ENCODE results near the gene KCND1.
A peak's percentile ranks its signal among the peaks of the same experiment; 100 is the strongest.

The KCND1 gene

GRCh38 chrX:48974574-48974973, 2.9 kb upstream of the KCND1 start:
- DNase-seq (ENCODE audit: low spot score): no peak

GRCh38 chrX:48974033-48974432, 2.4 kb upstream of the KCND1 start:
- no peak for DNase-seq (ENCODE audit: low spot score)

GRCh38 chrX:48972220-48973164, 848 bp upstream of the KCND1 start:
- DNase-seq (ENCODE audit: low spot score): peak; percentile 53

GRCh38 chrX:48969471-48969870, 2.2 kb downstream of the KCND1 start:
- no peak for DNase-seq (ENCODE audit: low spot score)

- no peak for DNase-seq (ENCODE audit: low spot score)
Measured at GRCh38 chrX:48968377-48968776, 3.3 kb downstream of the KCND1 start.

GRCh38 chrX:48966796-48967579, 4.7 kb downstream of the KCND1 start:
- DNase-seq (ENCODE audit: low spot score): no peak

GRCh38 chrX:48965959-48966358, 5.7 kb downstream of the KCND1 start:
- no peak for DNase-seq (ENCODE audit: low spot score)

- peak; percentile 54 for DNase-seq (ENCODE audit: low spot score)
Measured at GRCh38 chrX:48961585-48962091, 10.0 kb downstream of the KCND1 start.

GRCh38 chrX:48960291-48960690, 11.4 kb downstream of the KCND1 start:
- DNase-seq (ENCODE audit: low spot score): no peak

- DNase-seq (ENCODE audit: low spot score): no peak
Measured at GRCh38 chrX:48958635-48959094, 13.0 kb downstream of the KCND1 start.

GRCh38 chrX:48957827-48958634, 13.6 kb downstream of the KCND1 start:
- DNase-seq (ENCODE audit: low spot score): peak; percentile 93

GRCh38 chrX:48957477-48957826, 14.2 kb downstream of the KCND1 start, which contains the start of gene OTUD5:
Gene OTUD5, minus strand, starts transcription at chrX:48957607. Its CDS starts 37 bp downstream, at chrX:48957570.
- DNase-seq (ENCODE audit: low spot score): peak; percentile 76

- DNase-seq (ENCODE audit: low spot score): peak; percentile 49
Measured at GRCh38 chrX:48956728-48957414, 14.8 kb downstream of the KCND1 start.

GRCh38 chrX:48948589-48948988, 23.1 kb downstream of the KCND1 start:
- DNase-seq (ENCODE audit: low spot score): no peak

GRCh38 chrX:48945517-48946348, 25.9 kb downstream of the KCND1 start:
- DNase-seq (ENCODE audit: low spot score): peak; percentile 61

- DNase-seq (ENCODE audit: low spot score): no peak
Measured at GRCh38 chrX:48942895-48943294, 28.7 kb downstream of the KCND1 start.

GRCh38 chrX:48940404-48940955, 31.2 kb downstream of the KCND1 start:
- no peak for DNase-seq (ENCODE audit: low spot score)

GRCh38 chrX:48939524-48940228, 32.0 kb downstream of the KCND1 start:
- DNase-seq (ENCODE audit: low spot score): no peak

- no peak for DNase-seq (ENCODE audit: low spot score)
Measured at GRCh38 chrX:48938721-48939425, 32.8 kb downstream of the KCND1 start.

Measured in ecto neural progenitor cell (in vitro differentiated cells).